Kidney (tissue), 14 donors: ENCODE results near the gene GPRC5D. TPM values are rescaled to one million over a fixed set of nuclear protein-coding genes. Genes with fewer than 3 reads are reported as not detected.

Source experiments
- DNase-seq, 5 donors: peaks; one replicate each; pipeline ENCODE4 v3.0.0-alpha.2; 2013 to 2020
- FAIRE-seq: peaks from 2 replicates; lab custom pipeline; 2012; peaks lifted over from hg19 to GRCh38; lab: Jason Lieb, UNC
- H3K27ac ChIP-seq, 2 donors: one replicate each; pipeline ENCODE4 v1.7.0; 2013; ENCODE audit warnings: low read depth in 2 of 2, low read length in 2 of 2, inconsistent platforms in 1 of 2
- H3K27me3 ChIP-seq: one replicate; pipeline ENCODE4 v1.7.1; 2013; ENCODE audit warnings: low read length, inconsistent platforms; ENCODE audit not compliant: control insufficient read depth, insufficient read depth
- H3K36me3 ChIP-seq, 3 donors: one replicate each; pipeline versions ENCODE4 v1.7.0 to v1.7.1; 2013; ENCODE audit warnings: low read length in 3 of 3, control low read depth in 1 of 3, inconsistent platforms in 1 of 3; ENCODE audit not compliant: insufficient read depth in 3 of 3, control insufficient read depth in 2 of 3
- H3K4me1 ChIP-seq, 3 donors: one replicate each; pipeline versions ENCODE4 v1.7.0 to v1.7.1; 2013; ENCODE audit warnings: low read length in 3 of 3, inconsistent platforms in 1 of 3, low read depth in 1 of 3; ENCODE audit not compliant: control insufficient read depth in 2 of 3, insufficient read depth in 2 of 3
- H3K4me3 ChIP-seq, 3 donors: one replicate each; pipeline versions ENCODE4 v1.7.0 to v1.8.1; 2013; ENCODE audit warnings: low read length in 3 of 3, control low read depth in 1 of 3, inconsistent platforms in 1 of 3
- H3K9ac ChIP-seq, 3 donors: one replicate each; pipeline versions ENCODE4 v1.7.0 to v1.7.1; 2013; ENCODE audit warnings: low read length in 3 of 3, control low read depth in 1 of 3, inconsistent platforms in 1 of 3
- H3K9me3 ChIP-seq, 3 donors: one replicate each; pipeline versions ENCODE4 v1.7.0 to v1.7.1; 2013; ENCODE audit warnings: low read length in 3 of 3, control low read depth in 1 of 3, inconsistent platforms in 1 of 3; ENCODE audit not compliant: control insufficient read depth in 2 of 3, insufficient read depth in 1 of 3
- CTCF ChIP-seq: IDR thresholded peaks from 3 replicates; pipeline ENCODE4 v1.5.1; 2012; ENCODE audit warnings: mild to moderate bottlenecking, moderate library complexity, borderline replicate concordance; ENCODE audit not compliant: insufficient read depth; ENCODE audit errors: extremely low read depth
- intact Hi-C: fragments of 100-400 bp; cut with DNase I; formaldehyde crosslinking; loops from one replicate; pipeline ENCODE4 v1.11.1; 2022
- polyA plus RNA-seq: library from polyadenylated mRNA; stranded (reverse); fragments of 350-450 nt; fragmentation: Illumina TruSeq; extraction: RNeasy Lipid Tissue Mini Kit (QIAGEN cat#74804); gene quantifications from one replicate; pipeline ENCODE4 v1.2.3, GENCODE V29; 2014; ENCODE audit warnings: low read depth, low replicate concordance; ENCODE audit not compliant: insufficient read depth
- total RNA-seq: library from RNA; stranded (reverse); fragmentation: NEBNext Ultra II Directional; extraction: Animal tissue kit (Norgen Biotek cat#: 25700); gene quantifications from one replicate; pipeline ENCODE4 v1.2.1, GENCODE V29; 2021
- donor health status: control.
- donor health status: control.
- donor health status: control.
- donor health status: control.
- donor health status: control.
- donor health status: DM: yes; HTN: yes; CAD: no.
- donor health status: Normal renal cell carcinoma (clear cell type).

GPRC5D gene
- total and polyA plus RNA-seq, 2 donors from 2014 or later: 0.25 TPM; not detected in 1

- no peak overlapping the region for H3K4me3 ChIP-seq
- H3K27ac ChIP-seq: no peak overlapping the region
- no peaks in the 10 kb centered on the region for H3K36me3 ChIP-seq
- TF ChIP-seq CTCF: no peak
- H3K4me1 ChIP-seq: peaks cover 0 to 10% (median 0%) of the 10 kb centered on the region in 3 donors
- H3K27me3 ChIP-seq: no peaks in the 10 kb centered on the region
- intact Hi-C loops: loop anchor here (10.0 kb wide), 1 partner anchor 72 kb away; no protein-coding TSS in a partner anchor
- no peak overlapping the region for H3K9ac ChIP-seq
- DNase-seq (peak in 4 of 5 donors; percentile 47 to 82 (median 64)), FAIRE-seq (no peak)
- no peaks in the 10 kb centered on the region for H3K9me3 ChIP-seq
Observed at GRCh38 chr12:12912711-12913110, 39.3 kb downstream of the GPRC5D start.

GRCh38 chr12:12909995-12910420, 42.0 kb downstream of the GPRC5D start:
- intact Hi-C loops: loop anchor here (10.0 kb wide), 1 partner anchor 75 kb away; no protein-coding TSS in a partner anchor
- Histone ChIP-seq H3K9ac (no peak overlapping the region), H3K4me1 (peaks cover 0 to 2% (median 0%) of the 10 kb centered on the region in 3 donors), H3K9me3 (no peaks in the 10 kb centered on the region), H3K27me3 (no peaks in the 10 kb centered on the region), H3K27ac (no peak overlapping the region), H3K4me3 (no peak overlapping the region), H3K36me3 (no peaks in the 10 kb centered on the region)
- no peak for TF ChIP-seq CTCF
- FAIRE-seq (no peak), DNase-seq (peak in 1 of 5 donors; percentile 67)

- TF ChIP-seq CTCF: no peak
- no peak for DNase-seq
- intact Hi-C loops: no loop called here
- FAIRE-seq: no peak
- no peak overlapping the region for H3K27ac ChIP-seq
- no peak overlapping the region for H3K9ac ChIP-seq
- peaks cover 0 to 2% (median 0%) of the 10 kb centered on the region in 3 donors for H3K4me1 ChIP-seq
- no peak overlapping the region for H3K4me3 ChIP-seq
- no peaks in the 10 kb centered on the region for H3K9me3 ChIP-seq
- H3K27me3 ChIP-seq: no peaks in the 10 kb centered on the region
- no peaks in the 10 kb centered on the region for H3K36me3 ChIP-seq
Observed at GRCh38 chr12:12909228-12909994, 42.6 kb downstream of the GPRC5D start.
